GM18867 (cell line): ENCODE results near the gene DHX34.

Source experiments
- ATAC-seq: cut with Tn5 transposase; IDR thresholded peaks from one replicate; pipeline ENCODE4 v1.9.1; 2021; ENCODE audit warnings: mild to moderate bottlenecking, moderate library complexity; ENCODE audit not compliant: unreplicated experiment

Gene DHX34

DNA sequence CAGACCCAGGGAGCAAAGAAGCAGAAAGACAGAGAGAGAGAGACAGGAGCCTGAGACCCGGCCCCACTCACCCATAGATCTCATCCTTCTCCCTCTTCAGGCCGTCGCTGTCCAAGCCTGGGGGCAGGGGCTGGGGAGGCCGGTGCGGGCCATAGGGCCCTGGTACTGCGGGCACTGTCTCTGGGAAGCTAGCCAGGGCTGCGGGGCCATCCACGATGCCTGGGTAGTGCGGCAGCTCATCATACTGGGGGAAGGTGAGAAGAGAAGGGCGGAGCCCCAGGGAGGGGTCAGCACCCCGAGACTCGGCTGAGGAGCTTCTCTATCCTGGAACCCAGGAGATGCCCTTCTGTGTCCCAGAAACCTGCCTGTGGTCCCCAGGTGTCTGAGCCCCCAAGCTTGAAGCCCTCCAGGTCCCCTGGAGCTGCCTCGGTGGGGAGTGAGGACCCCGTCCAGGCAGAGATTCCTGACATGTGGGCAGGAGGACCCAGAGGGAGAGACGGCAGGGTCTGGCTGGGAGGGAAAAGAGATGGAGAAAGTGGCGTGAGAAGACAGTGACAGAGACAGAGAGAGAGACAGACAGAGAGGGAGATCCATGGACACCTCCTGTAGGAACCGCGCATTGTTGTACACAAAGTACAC, 68.1 kb downstream of the DHX34 start:
- no peak for ATAC-seq

GRCh38 chr19:47417746-47418691, 68.9 kb downstream of the DHX34 start:
- no peak for ATAC-seq

DNA sequence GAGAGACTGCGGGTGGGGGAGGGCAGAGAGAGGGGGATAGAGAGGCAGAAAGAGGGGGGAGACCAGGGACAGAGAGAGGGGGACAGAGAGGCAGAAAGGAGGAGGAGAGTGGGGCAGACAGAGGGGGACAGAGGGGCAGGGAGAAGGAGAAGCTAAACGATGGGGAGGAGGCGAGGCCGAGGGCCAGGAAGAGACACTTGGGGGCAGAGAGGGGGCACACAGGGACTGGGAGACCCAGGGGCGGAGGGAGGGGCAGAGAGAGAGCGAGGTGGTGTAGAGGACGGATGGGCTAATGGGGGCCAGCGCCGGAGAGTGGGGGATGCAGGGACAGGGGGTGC, 69.5 kb downstream of the DHX34 start:
- no peak for ATAC-seq

DNA sequence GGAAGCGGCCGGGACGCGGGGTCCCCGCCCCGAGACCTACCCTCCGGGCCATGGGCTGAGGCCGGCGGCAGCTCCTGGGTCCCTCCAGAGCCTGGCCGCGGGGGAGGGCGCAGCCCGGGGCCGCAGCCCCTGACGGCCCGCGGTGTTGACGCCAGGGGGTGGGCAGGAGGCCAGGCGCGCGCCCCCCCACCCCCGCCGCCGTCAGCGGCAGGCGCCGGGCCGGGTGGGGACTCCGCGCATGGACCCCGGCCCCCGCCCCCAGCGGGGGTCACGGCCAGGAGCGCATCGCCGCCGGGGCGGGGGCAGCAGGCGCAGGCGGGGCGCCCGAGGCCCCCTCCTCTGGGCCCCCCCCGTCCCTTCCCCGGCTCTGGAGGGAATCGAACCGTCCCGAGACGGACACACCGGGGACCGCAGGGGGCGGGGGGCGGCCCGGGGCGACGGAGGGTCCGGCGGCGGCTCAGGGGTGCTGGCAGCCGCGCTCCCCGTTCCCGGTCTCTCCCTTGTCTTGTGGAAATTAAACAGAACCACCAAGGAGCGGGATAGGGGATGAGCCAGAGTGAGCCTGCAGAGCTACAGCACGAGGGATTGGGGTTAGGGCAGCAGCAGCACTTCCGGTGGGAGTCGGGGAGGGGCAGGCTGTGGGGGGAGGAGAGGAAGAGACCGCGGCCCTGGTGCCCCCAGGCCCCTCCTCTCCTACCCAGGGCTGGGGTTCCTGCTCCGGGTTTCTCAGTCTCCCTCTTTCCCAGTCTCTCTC, 70.1 kb downstream of the DHX34 start, which contains the start of gene MEIS3:
Gene MEIS3 (minus strand): TSS at position 498 of the 754 bp plus-strand sequence. CDS start 446 bp downstream, at position 52.
- no peak for ATAC-seq

- no peak for ATAC-seq
Measured at GRCh38 chr19:47419789-47420188, 70.7 kb downstream of the DHX34 start.

DNA sequence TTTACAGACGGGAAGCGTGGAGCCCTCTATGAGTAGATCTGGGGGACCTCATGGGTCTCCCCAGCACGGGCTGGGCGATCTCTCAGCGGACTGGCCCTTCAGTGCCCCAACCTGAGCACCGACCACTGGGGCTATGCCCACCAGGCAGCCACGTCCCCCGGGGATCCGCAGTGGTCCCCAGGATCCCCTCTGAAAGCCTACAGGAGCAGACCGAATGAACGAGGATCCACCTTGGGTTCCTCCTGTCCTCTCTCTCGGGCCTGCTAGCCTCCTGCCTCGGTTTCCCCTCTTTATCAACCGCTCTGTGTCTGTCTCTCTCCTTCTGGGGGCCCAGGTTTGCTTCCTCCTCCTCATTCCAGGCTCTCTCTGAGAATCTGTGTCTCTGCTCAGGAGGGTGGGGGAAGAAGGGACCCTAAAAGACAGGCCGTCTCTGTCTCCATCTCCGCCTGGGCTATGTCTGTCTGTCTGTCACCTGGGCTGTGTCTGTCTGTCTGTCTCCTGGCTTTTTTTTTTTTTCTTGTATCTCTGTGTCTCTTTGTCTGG, 72.2 kb downstream of the DHX34 start:
- ATAC-seq: no peak

GRCh38 chr19:47421844-47422395, 72.8 kb downstream of the DHX34 start:
- no peak for ATAC-seq

DNA sequence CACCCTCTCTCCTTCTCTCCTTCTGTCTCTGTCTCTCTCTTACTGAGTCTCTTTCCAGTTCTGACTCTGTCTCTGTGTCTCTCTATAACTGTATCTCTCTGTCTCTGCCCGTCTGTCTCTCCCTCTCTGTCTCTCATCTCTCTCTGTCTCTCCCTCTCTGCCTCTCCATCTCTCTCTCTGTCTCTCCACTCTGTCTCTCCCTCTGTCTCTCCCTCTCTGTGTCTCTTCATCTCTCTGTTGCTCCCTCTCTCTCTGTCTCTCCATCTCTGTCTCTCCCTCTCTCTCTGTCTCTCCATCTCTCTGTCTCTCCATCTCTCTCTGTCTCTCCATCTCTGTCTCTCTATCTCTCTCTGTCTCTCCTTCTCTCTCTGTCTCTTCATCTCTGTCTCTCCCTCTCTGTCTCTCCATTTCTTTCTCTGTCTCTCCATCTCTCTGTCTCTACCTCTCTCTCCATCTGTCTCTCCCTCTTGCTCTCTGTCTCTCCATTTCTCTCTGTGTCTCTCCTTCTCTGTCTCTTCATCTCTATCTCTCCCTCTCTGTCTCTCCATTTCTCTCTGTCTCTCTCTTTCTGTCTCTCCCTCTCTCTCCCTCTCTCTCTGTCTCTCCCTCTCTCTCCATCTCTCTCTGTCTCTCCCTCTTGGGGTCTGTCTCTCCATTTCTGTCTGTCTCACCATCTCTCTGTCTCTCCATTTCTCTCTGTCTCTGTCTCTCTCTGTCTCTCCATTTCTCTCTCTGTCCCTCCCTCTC, 73.5 kb downstream of the DHX34 start:
- no peak for ATAC-seq

DNA sequence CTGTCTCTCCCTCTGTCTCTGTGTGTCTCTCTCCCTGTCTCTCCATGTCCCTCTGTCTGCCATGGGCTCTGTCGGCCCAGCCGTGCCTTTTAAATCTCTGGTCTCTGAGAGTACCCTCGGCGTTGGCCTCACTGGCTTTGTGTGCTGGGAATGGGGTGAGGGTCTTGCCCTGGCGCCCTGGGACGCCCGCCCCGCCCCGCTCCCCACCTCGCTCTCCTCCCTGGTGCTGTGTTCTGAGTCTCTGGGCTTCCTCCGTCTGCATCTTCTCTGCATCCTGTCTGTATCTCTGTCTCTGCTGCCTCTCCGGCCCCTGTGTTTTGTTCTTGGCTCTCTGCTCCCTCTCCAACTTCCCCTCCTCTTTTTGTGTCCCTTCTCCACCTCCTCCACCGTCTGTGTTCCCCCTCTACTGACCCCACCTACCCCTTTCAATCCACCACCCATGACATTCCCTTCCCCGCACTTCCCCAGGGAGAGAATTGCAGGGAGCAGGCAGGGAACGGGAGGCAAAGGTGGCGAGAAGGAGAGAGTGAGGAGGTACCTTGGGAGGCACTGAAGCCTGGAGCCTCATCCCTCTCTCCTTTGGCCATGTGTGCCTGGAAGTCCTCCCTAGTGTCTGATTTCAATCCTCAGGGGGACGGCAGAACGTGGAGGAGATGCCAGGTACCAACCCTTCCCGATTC, 74.2 kb downstream of the DHX34 start:
- ATAC-seq: no peak

DNA sequence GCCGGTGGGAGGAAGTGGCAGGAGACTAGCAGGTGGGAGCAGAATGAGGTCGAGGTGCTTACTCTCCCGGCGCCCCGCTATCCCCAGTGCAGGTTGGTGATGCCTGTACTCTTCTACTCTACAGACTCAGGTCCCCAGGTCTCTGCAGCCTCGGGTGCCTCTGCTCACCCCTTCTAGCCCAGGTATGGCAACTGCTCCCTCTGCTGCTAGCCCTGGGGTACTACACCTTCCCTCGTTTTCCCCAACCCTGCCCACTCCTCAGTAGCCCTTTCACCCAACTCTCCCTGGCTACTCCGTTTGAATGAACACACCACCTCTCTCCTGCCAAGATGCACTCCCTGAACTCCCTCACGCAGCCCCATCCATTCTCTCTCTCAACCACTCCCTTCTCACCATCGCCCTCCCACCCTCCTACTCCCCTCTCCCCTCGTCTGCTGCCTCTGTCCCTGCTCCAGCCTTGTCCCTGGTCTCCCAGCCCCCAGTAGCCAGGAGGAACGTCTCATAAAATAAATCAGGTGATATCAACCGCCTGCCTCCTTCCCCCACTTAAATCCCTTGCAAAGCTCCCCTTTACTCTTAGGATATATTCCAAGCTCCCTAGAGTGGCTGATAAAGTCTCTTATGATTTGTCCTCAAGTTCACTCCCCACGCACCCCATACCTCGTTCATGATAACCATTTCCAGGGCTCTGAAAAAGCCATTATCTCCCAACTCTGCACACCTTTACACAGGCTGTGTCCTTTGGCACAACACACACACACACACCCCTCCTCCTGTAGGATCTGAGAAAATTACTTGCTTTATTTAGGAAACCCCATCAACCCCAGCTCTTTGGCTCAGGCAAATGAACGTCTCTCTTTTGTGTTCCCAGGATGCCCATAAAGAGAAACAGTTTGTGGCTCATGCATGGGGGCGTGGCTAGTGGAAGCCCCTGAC, 78.4 kb downstream of the DHX34 start:
- no peak for ATAC-seq

GRCh38 chr19:47428177-47428894, 79.2 kb downstream of the DHX34 start:
- ATAC-seq: peak; percentile 62

- no peak for ATAC-seq
Measured at GRCh38 chr19:47429140-47429793, 80.2 kb downstream of the DHX34 start.

GRCh38 chr19:47430041-47430802, 81.1 kb downstream of the DHX34 start:
- ATAC-seq: no peak

- ATAC-seq: no peak
Measured at GRCh38 chr19:47432091-47432490, 83.0 kb downstream of the DHX34 start.
